Neural progenitor cell (in vitro differentiated cells): ENCODE measurements around the gene RPS6KA3. TPM values are rescaled to one million over a fixed set of nuclear protein-coding genes. Genes with fewer than 3 reads are reported as not detected.

ENCODE experiments used
- DNase-seq: peaks from one replicate; pipeline ENCODE4 v3.0.0-alpha.2; 2016; ENCODE audit warnings: low spot score
- H2AFZ ChIP-seq: fragments of 200-600 bp; sonication (generic); replicated peaks from 2 replicates; pipeline ENCODE4 v1.6.1; 2016; ENCODE audit warnings: antibody characterized with exemption
- H3F3A ChIP-seq: fragments of 200-600 bp; sonication (generic); 2 replicates; pipeline ENCODE4 v1.6.1; 2016; ENCODE audit warnings: antibody characterized with exemption, low read depth
- H3K27ac ChIP-seq: fragments of 200-600 bp; sonication (generic); 2 replicates; pipeline ENCODE4 v1.5.1; 2016; ENCODE audit warnings: mild to moderate bottlenecking
- H3K27me3 ChIP-seq: fragments of 200-600 bp; sonication (generic); 2 replicates; pipeline ENCODE4 v1.6.1; 2016; ENCODE audit warnings: mild to moderate bottlenecking, moderate library complexity
- H3K36me3 ChIP-seq: fragments of 200-600 bp; sonication (generic); 2 replicates; pipeline ENCODE4 v1.5.1; 2016
- H3K4me1 ChIP-seq: fragments of 200-600 bp; sonication (generic); 2 replicates; pipeline ENCODE4 v1.6.1; 2016; ENCODE audit warnings: mixed run types
- H3K4me2 ChIP-seq: fragments of 200-600 bp; sonication (generic); 2 replicates; pipeline ENCODE4 v1.6.1; 2016
- H3K4me3 ChIP-seq: fragments of 200-600 bp; sonication (generic); 2 replicates; pipeline ENCODE4 v1.5.1; 2016
- H3K79me2 ChIP-seq: fragments of 200-600 bp; sonication (generic); 2 replicates; pipeline ENCODE4 v1.6.1; 2016; ENCODE audit warnings: low read depth
- H3K9ac ChIP-seq: fragments of 200-600 bp; sonication (generic); 2 replicates; pipeline ENCODE4 v1.6.1; 2016
- H3K9me3 ChIP-seq: fragments of 200-600 bp; sonication (generic); 2 replicates; pipeline ENCODE4 v1.5.1; 2016; ENCODE audit warnings: low read depth
- H4K20me1 ChIP-seq: fragments of 200-600 bp; sonication (generic); 2 replicates; pipeline ENCODE4 v1.6.1; 2016; ENCODE audit warnings: low read depth
- H3K27ac Mint-ChIP-seq: 3 replicates; pipeline ENCODE4 v1.8.0; 2021; ENCODE audit warnings: mixed read lengths
- H3K27me3 Mint-ChIP-seq: 2 replicates; pipeline ENCODE4 v1.8.0; 2022; ENCODE audit warnings: low read depth, mild to moderate bottlenecking, inconsistent platforms, moderate library complexity, mixed read lengths; ENCODE audit not compliant: insufficient read depth
- H3K36me3 Mint-ChIP-seq: 3 replicates; pipeline ENCODE4 v1.8.0; 2021; ENCODE audit warnings: mixed read lengths
- H3K4me1 Mint-ChIP-seq: 3 replicates; pipeline ENCODE4 v1.8.0; 2021; ENCODE audit warnings: mixed read lengths
- H3K4me3 Mint-ChIP-seq: 3 replicates; pipeline ENCODE4 v1.8.0; 2021; ENCODE audit warnings: mild to moderate bottlenecking, moderate library complexity, mixed read lengths
- H3K9me3 Mint-ChIP-seq: 3 replicates; pipeline ENCODE4 v1.8.0; 2020; ENCODE audit warnings: mixed read lengths
- EZH2 ChIP-seq: fragments of 200-600 bp; sonication (generic); IDR thresholded peaks from 2 replicates; pipeline ENCODE4 v1.6.1; 2017; ENCODE audit warnings: antibody characterized with exemption, mild to moderate bottlenecking, moderate library complexity
- EZH2phosphoT487 ChIP-seq: fragments of 200-600 bp; sonication (generic); IDR thresholded peaks from 2 replicates; pipeline ENCODE4 v1.6.1; 2017; ENCODE audit warnings: antibody characterized with exemption
- total RNA-seq: library from RNA; depleted of rRNA; stranded (reverse); fragments of >200 nt; gene quantifications from 2 replicates; pipeline ENCODE4 v1.2.3, GENCODE V29; 2015; ENCODE audit warnings: low replicate concordance
- TF ChIP-seq, protein P1 (sequence below): fragments of 200-600 bp; sonication (generic); IDR thresholded peaks from 2 replicates; pipeline ENCODE4 v1.5.1; 2017; ENCODE audit warnings: antibody characterized with exemption, mild to moderate bottlenecking

Gene RPS6KA3
- total RNA-seq, 1 donor from 2014 or later: 32.2 TPM

- H3K79me2 ChIP-seq: peaks cover 60% of the 10 kb centered on the region
- peaks cover 9% of the 10 kb centered on the region for H3K4me1 Mint-ChIP-seq
- TF ChIP-seq, protein P1, sequence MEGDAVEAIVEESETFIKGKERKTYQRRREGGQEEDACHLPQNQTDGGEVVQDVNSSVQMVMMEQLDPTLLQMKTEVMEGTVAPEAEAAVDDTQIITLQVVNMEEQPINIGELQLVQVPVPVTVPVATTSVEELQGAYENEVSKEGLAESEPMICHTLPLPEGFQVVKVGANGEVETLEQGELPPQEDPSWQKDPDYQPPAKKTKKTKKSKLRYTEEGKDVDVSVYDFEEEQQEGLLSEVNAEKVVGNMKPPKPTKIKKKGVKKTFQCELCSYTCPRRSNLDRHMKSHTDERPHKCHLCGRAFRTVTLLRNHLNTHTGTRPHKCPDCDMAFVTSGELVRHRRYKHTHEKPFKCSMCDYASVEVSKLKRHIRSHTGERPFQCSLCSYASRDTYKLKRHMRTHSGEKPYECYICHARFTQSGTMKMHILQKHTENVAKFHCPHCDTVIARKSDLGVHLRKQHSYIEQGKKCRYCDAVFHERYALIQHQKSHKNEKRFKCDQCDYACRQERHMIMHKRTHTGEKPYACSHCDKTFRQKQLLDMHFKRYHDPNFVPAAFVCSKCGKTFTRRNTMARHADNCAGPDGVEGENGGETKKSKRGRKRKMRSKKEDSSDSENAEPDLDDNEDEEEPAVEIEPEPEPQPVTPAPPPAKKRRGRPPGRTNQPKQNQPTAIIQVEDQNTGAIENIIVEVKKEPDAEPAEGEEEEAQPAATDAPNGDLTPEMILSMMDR: no peak
- TF ChIP-seq EZH2 (no peak), EZH2phosphoT487 (no peak)
Measured at GRCh38 chrX:20135944-20136343, 130.8 kb downstream of the RPS6KA3 start.

GRCh38 chrX:20132666-20133065 is 134.0 kb downstream of the RPS6KA3 start:
- DNase-seq: no peak
- H3K4me3 Mint-ChIP-seq: no peak overlapping the region
- Histone ChIP-seq H3K4me3 (no peak overlapping the region), H2AFZ (no peak overlapping the region), H4K20me1 (peaks cover 23% of the 10 kb centered on the region), H3K36me3 (peaks cover 4% of the 10 kb centered on the region), H3K27ac (no peak overlapping the region), H3K4me1 (no peaks in the 10 kb centered on the region), H3K27me3 (no peaks in the 10 kb centered on the region), H3K9ac (no peak overlapping the region), H3K79me2 (peaks cover 28% of the 10 kb centered on the region), H3F3A (peaks cover 14% of the 10 kb centered on the region), H3K9me3 (peaks cover 4% of the 10 kb centered on the region), H3K4me2 (no peak overlapping the region)
- peaks cover 18% of the 10 kb centered on the region for H3K36me3 Mint-ChIP-seq
- H3K27me3 Mint-ChIP-seq: no peaks in the 10 kb centered on the region
- TF ChIP-seq, protein P1: no peak
- no peak for TF ChIP-seq EZH2phosphoT487
- TF ChIP-seq EZH2: no peak
- H3K9me3 Mint-ChIP-seq: no peaks in the 10 kb centered on the region
- no peaks in the 10 kb centered on the region for H3K4me1 Mint-ChIP-seq
- H3K27ac Mint-ChIP-seq: no peak overlapping the region

More at GRCh38 chrX:20135944-20136343, 130.8 kb downstream of the RPS6KA3 start:
- Histone ChIP-seq H3K4me2 (no peak overlapping the region), H2AFZ (no peak overlapping the region), H3K4me3 (no peak overlapping the region), H3K4me1 (peaks cover 7% of the 10 kb centered on the region), H3K9me3 (peaks cover 4% of the 10 kb centered on the region), H3K36me3 (peaks cover 10% of the 10 kb centered on the region), H3K9ac (no peak overlapping the region), H3K27ac (no peak overlapping the region), H3K27me3 (no peaks in the 10 kb centered on the region), H4K20me1 (peaks cover 44% of the 10 kb centered on the region), H3F3A (no peaks in the 10 kb centered on the region)
- Mint-ChIP-seq H3K27ac (no peak overlapping the region), H3K9me3 (no peaks in the 10 kb centered on the region), H3K27me3 (peaks cover 2% of the 10 kb centered on the region), H3K36me3 (peaks cover 18% of the 10 kb centered on the region), H3K4me3 (no peak overlapping the region)
- DNase-seq: no peak

- no peak overlapping the region for H3K9ac ChIP-seq
- Mint-ChIP-seq H3K27ac (no peak overlapping the region), H3K4me1 (no peaks in the 10 kb centered on the region), H3K36me3 (peaks cover 6% of the 10 kb centered on the region), H3K4me3 (no peak overlapping the region), H3K9me3 (no peaks in the 10 kb centered on the region), H3K27me3 (no peaks in the 10 kb centered on the region)
- H4K20me1 ChIP-seq: peaks cover 15% of the 10 kb centered on the region
- peaks cover 14% of the 10 kb centered on the region for H3F3A ChIP-seq
- H3K4me3 ChIP-seq: no peak overlapping the region
- H3K9me3 ChIP-seq: no peaks in the 10 kb centered on the region
- no peak for DNase-seq
- H3K27me3 ChIP-seq: no peaks in the 10 kb centered on the region
- TF ChIP-seq EZH2 (no peak), EZH2phosphoT487 (no peak)
- TF ChIP-seq, protein P1: no peak
- H3K36me3 ChIP-seq: no peaks in the 10 kb centered on the region
- no peaks in the 10 kb centered on the region for H3K4me1 ChIP-seq
- H2AFZ ChIP-seq: no peak overlapping the region
- H3K4me2 ChIP-seq: no peak overlapping the region
- H3K79me2 ChIP-seq: peaks cover 11% of the 10 kb centered on the region
- H3K27ac ChIP-seq: no peak overlapping the region
Measured at GRCh38 chrX:20130357-20130756, 136.4 kb downstream of the RPS6KA3 start.
